SK-N-SH (cell line): ENCODE results near the gene EEF1A2. TPM values are rescaled to one million over a fixed set of nuclear protein-coding genes. Genes with fewer than 3 reads are reported as not detected.
A peak's percentile ranks its signal among the peaks of the same experiment; 100 is the strongest.

ENCODE experiments used
- CTCF ChIA-PET: fragments of 300-600, 350-600 bp; formaldehyde crosslinking; extraction: SDS; loops from one replicate; lab custom pipeline; 2021; lab: Yijun Ruan, JAX
- POLR2A ChIA-PET: fragments of 350-600 bp; sonication (Branson Sonifier 250); formaldehyde crosslinking; extraction: SDS; loops from one replicate; lab custom pipeline; 2020; ENCODE audit warnings: antibody characterized with exemption, inconsistent platforms; lab: Yijun Ruan, JAX
- DNase-seq: peaks from one replicate; pipeline ENCODE4 v3.0.0; 2012
- H2AFZ ChIP-seq: fragments of 200-600 bp; sonication (generic); 2 replicates; pipeline ENCODE4 v1.8.1; 2016; ENCODE audit warnings: antibody characterized with exemption, mild to moderate bottlenecking, low read depth
- H3F3A ChIP-seq: fragments of 200-600 bp; sonication (generic); replicated peaks from 2 replicates; pipeline ENCODE3; 2016; ENCODE audit warnings: antibody characterized with exemption, mild to moderate bottlenecking; ENCODE audit not compliant: insufficient read depth
- H3K27ac ChIP-seq, 2 experiments: fragments of 200-500 bp in 1 of 2; fragments of 200-600 bp in 1 of 2; sonication (Bioruptor generic) in 1 of 2; sonication (generic), shearing (Covaris generic) in 1 of 2; 2 replicates each; pipeline versions ENCODE4 v1.5.1 to v1.6.1; 2014 to 2016; ENCODE audit warnings: low read depth in 2 of 2, inconsistent platforms in 1 of 2, low read length in 1 of 2, mild to moderate bottlenecking in 1 of 2, mixed read lengths in 1 of 2
- H3K27me3 ChIP-seq: fragments of 200-600 bp; sonication (generic), shearing (Covaris generic); 2 replicates; pipeline ENCODE4 v1.6.1; 2016; ENCODE audit warnings: mixed run types; ENCODE audit not compliant: insufficient read depth
- H3K36me3 ChIP-seq, 2 experiments: fragments of 200-500 bp in 1 of 2; fragments of 200-600 bp in 1 of 2; sonication (Bioruptor generic) in 1 of 2; sonication (generic) in 1 of 2; replicated peaks in 1 of 2; 2 replicates each; pipeline versions ENCODE3 to v1.5.1; 2014 to 2016; ENCODE audit warnings: low read length in 1 of 2, mild to moderate bottlenecking in 1 of 2; ENCODE audit not compliant: insufficient read depth in 2 of 2, control insufficient read depth in 1 of 2
- H3K4me1 ChIP-seq, 2 experiments: fragments of 200-500 bp in 1 of 2; fragments of 200-600 bp in 1 of 2; sonication (Bioruptor generic) in 1 of 2; sonication (generic), shearing (Covaris generic) in 1 of 2; 2 replicates each; pipeline versions ENCODE4 v1.5.1 to v1.6.1; 2014 to 2016; ENCODE audit warnings: low read depth in 1 of 2, low read length in 1 of 2, mixed run types in 1 of 2; ENCODE audit not compliant: insufficient read depth in 2 of 2, control insufficient read depth in 1 of 2
- H3K4me2 ChIP-seq: fragments of 200-600 bp; sonication (generic), shearing (Covaris generic); 2 replicates; pipeline ENCODE4 v1.6.1; 2017; ENCODE audit warnings: mixed run types
- H3K4me3 ChIP-seq, 2 experiments: fragments of 200-500 bp in 1 of 2; fragments of 200-600 bp in 1 of 2; sonication (Bioruptor generic) in 1 of 2; sonication (generic), shearing (Covaris generic) in 1 of 2; 2 replicates each; pipeline versions ENCODE4 v1.5.1 to v1.8.1; 2014 to 2016; ENCODE audit warnings: low read depth in 2 of 2, inconsistent platforms in 1 of 2, low read length in 1 of 2, mild to moderate bottlenecking in 1 of 2, mixed read lengths in 1 of 2, moderate library complexity in 1 of 2
- H3K79me2 ChIP-seq: fragments of 200-600 bp; sonication (generic); 2 replicates; pipeline ENCODE4 v1.8.1; 2017; ENCODE audit warnings: mild to moderate bottlenecking; ENCODE audit not compliant: insufficient read depth
- H3K9ac ChIP-seq: fragments of 200-600 bp; sonication (generic); 2 replicates; pipeline ENCODE4 v1.6.1; 2017; ENCODE audit warnings: mixed run types
- H3K9me2 ChIP-seq: fragments of 200-600 bp; sonication (generic); 2 replicates; pipeline ENCODE4 v1.6.1; 2017; ENCODE audit warnings: mixed run types
- H3K9me3 ChIP-seq: fragments of 200-600 bp; sonication (generic); 2 replicates; pipeline ENCODE4 v1.6.1; 2017; ENCODE audit warnings: mixed run types, mild to moderate bottlenecking, moderate library complexity
- H4K20me1 ChIP-seq: fragments of 200-600 bp; sonication (generic); 2 replicates; pipeline ENCODE4 v1.6.1; 2017; ENCODE audit warnings: mild to moderate bottlenecking, mixed run types; ENCODE audit not compliant: insufficient read depth
- EP300 ChIP-seq, 2 experiments: IDR thresholded peaks; 2 replicates each; pipeline versions ENCODE4 v1.4.0 to v1.6.1; 2012; ENCODE audit warnings: borderline replicate concordance in 1 of 2, low read depth in 1 of 2, low read length in 1 of 2
- FOXJ3 ChIP-seq: sonication (generic); formaldehyde crosslinking; IDR thresholded peaks from 2 replicates; pipeline ENCODE4 v1.5.1; 2020; ENCODE audit warnings: mild to moderate bottlenecking, missing genetic modification reagents
- GABPA ChIP-seq: IDR thresholded peaks from 2 replicates; pipeline ENCODE4 v1.4.0; 2012; ENCODE audit warnings: low read depth, mild to moderate bottlenecking
- MEF2A ChIP-seq: IDR thresholded peaks from 2 replicates; pipeline ENCODE4 v1.4.0; 2012; ENCODE audit warnings: low read depth, borderline replicate concordance
- MXI1 ChIP-seq: IDR thresholded peaks from 2 replicates; pipeline ENCODE4 v1.6.1; 2012; ENCODE audit warnings: mild to moderate bottlenecking, low read depth, low read length, improper control_type of control experiment
- RAD21 ChIP-seq: IDR thresholded peaks from 2 replicates; pipeline ENCODE4 v1.6.1; 2012; ENCODE audit warnings: mild to moderate bottlenecking, low read length
- RCOR1 ChIP-seq: fragments of 150-350 bp; IDR thresholded peaks from 2 replicates; pipeline ENCODE4 v1.6.1; 2017; ENCODE audit warnings: antibody characterized with exemption, low read length
- RFX5 ChIP-seq: IDR thresholded peaks from 2 replicates; pipeline ENCODE4 v1.6.1; 2012; ENCODE audit warnings: mild to moderate bottlenecking, improper control_type of control experiment, low read length
- RXRA ChIP-seq: IDR thresholded peaks from 2 replicates; pipeline ENCODE4 v1.4.0; 2012; ENCODE audit warnings: low read depth, mild to moderate bottlenecking, borderline replicate concordance
- SIN3A ChIP-seq: IDR thresholded peaks from 2 replicates; pipeline ENCODE4 v1.6.1; 2012; ENCODE audit warnings: low read depth, mild to moderate bottlenecking, low read length, moderate library complexity, borderline replicate concordance
- WGBS: methylation state at CpG from one replicate; pipeline ENCODE4 v1.1.6; 2017; ENCODE audit warnings: low lambda C conversion rate; 5-methylcytosine and 5-hydroxymethylcytosine counted together
- polyA plus RNA-seq, 3 experiments: library from polyadenylated mRNA; depleted of rRNA; stranded (reverse); fragments of >200 nt; gene quantifications; 2 replicates each; pipeline ENCODE4 v1.2.3, GENCODE V29; 2012
- TF ChIP-seq, protein P1 (sequence below): fragments of 150-350 bp; IDR thresholded peaks from 2 replicates; pipeline ENCODE4 v1.6.1; 2017; ENCODE audit warnings: antibody characterized with exemption, low read length, low read depth, borderline replicate concordance
- TF ChIP-seq, protein P2 (sequence below): IDR thresholded peaks from 2 replicates; pipeline ENCODE4 v1.4.0; 2012; ENCODE audit warnings: low read depth, borderline replicate concordance
- TF ChIP-seq, protein P3 (sequence below): fragments of 200-600 bp; sonication (generic); IDR thresholded peaks from 2 replicates; pipeline ENCODE4 v1.6.1; 2017; ENCODE audit warnings: antibody characterized with exemption, mild to moderate bottlenecking, moderate library complexity
- TF ChIP-seq, protein P4 (sequence below): IDR thresholded peaks from 2 replicates; pipeline ENCODE4 v1.4.0; 2012; ENCODE audit warnings: low read depth
- TF ChIP-seq, protein P5 (sequence below): IDR thresholded peaks from 2 replicates; pipeline ENCODE4 v1.6.1; 2012; ENCODE audit warnings: mild to moderate bottlenecking, low read depth, low read length, moderate library complexity

Gene EEF1A2
- polyA plus RNA-seq, 1 of the 3 experiments (the other 2 are of a cell fraction): 16.5 TPM

DNA sequence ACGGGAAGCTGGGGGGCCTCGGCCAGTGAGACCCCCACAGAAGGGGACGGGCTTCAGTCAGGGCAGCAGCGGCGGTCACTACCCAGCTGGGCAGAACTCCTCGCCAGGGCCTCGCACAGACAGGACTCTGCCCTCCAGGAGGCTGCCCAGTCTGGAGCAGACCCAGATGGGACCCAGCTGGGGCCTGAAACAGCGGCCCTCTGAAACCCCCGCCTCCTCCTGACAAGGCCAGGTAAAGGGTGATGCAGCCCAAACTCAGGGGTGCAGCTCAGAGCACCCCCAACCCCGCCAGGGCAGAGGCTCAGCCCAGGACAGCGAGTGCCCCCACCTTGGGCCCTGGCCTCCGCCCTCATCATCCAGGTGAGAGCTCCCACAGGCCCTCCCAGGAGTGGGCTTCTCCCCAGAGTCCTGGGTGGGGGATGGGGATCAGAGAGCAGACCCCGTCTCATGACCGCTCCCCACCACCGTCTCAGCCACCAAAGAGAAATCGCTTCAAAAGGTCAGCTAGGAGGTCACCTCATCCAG lies 2.2 kb downstream of the EEF1A2 start:
- H3F3A ChIP-seq: peaks cover 7% of the 10 kb centered on the region
- no peak for TF ChIP-seq RXRA
- TF ChIP-seq, protein P1, sequence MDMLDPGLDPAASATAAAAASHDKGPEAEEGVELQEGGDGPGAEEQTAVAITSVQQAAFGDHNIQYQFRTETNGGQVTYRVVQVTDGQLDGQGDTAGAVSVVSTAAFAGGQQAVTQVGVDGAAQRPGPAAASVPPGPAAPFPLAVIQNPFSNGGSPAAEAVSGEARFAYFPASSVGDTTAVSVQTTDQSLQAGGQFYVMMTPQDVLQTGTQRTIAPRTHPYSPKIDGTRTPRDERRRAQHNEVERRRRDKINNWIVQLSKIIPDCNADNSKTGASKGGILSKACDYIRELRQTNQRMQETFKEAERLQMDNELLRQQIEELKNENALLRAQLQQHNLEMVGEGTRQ: no peak
- TF ChIP-seq SIN3A: no peak
- TF ChIP-seq MEF2A: no peak
- TF ChIP-seq MXI1: no peak
- TF ChIP-seq, protein P2, sequence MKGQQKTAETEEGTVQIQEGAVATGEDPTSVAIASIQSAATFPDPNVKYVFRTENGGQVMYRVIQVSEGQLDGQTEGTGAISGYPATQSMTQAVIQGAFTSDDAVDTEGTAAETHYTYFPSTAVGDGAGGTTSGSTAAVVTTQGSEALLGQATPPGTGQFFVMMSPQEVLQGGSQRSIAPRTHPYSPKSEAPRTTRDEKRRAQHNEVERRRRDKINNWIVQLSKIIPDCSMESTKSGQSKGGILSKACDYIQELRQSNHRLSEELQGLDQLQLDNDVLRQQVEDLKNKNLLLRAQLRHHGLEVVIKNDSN: no peak
- TF ChIP-seq RAD21: no peak
- no peak for TF ChIP-seq RCOR1
- no peak for TF ChIP-seq FOXJ3
- TF ChIP-seq, protein P3, sequence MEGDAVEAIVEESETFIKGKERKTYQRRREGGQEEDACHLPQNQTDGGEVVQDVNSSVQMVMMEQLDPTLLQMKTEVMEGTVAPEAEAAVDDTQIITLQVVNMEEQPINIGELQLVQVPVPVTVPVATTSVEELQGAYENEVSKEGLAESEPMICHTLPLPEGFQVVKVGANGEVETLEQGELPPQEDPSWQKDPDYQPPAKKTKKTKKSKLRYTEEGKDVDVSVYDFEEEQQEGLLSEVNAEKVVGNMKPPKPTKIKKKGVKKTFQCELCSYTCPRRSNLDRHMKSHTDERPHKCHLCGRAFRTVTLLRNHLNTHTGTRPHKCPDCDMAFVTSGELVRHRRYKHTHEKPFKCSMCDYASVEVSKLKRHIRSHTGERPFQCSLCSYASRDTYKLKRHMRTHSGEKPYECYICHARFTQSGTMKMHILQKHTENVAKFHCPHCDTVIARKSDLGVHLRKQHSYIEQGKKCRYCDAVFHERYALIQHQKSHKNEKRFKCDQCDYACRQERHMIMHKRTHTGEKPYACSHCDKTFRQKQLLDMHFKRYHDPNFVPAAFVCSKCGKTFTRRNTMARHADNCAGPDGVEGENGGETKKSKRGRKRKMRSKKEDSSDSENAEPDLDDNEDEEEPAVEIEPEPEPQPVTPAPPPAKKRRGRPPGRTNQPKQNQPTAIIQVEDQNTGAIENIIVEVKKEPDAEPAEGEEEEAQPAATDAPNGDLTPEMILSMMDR: no peak
- no peak for TF ChIP-seq RFX5
- no peak for TF ChIP-seq GABPA
- TF ChIP-seq, protein P4, sequence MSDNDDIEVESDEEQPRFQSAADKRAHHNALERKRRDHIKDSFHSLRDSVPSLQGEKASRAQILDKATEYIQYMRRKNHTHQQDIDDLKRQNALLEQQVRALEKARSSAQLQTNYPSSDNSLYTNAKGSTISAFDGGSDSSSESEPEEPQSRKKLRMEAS: no peak
- no peak for TF ChIP-seq EP300 (IDR thresholded peaks at IDR 0.05; ENCODE audit: borderline replicate concordance in 1 of 2, low read depth in 1 of 2, low read length in 1 of 2)
- TF ChIP-seq, protein P5, sequence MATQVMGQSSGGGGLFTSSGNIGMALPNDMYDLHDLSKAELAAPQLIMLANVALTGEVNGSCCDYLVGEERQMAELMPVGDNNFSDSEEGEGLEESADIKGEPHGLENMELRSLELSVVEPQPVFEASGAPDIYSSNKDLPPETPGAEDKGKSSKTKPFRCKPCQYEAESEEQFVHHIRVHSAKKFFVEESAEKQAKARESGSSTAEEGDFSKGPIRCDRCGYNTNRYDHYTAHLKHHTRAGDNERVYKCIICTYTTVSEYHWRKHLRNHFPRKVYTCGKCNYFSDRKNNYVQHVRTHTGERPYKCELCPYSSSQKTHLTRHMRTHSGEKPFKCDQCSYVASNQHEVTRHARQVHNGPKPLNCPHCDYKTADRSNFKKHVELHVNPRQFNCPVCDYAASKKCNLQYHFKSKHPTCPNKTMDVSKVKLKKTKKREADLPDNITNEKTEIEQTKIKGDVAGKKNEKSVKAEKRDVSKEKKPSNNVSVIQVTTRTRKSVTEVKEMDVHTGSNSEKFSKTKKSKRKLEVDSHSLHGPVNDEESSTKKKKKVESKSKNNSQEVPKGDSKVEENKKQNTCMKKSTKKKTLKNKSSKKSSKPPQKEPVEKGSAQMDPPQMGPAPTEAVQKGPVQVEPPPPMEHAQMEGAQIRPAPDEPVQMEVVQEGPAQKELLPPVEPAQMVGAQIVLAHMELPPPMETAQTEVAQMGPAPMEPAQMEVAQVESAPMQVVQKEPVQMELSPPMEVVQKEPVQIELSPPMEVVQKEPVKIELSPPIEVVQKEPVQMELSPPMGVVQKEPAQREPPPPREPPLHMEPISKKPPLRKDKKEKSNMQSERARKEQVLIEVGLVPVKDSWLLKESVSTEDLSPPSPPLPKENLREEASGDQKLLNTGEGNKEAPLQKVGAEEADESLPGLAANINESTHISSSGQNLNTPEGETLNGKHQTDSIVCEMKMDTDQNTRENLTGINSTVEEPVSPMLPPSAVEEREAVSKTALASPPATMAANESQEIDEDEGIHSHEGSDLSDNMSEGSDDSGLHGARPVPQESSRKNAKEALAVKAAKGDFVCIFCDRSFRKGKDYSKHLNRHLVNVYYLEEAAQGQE: no peak
- POLR2A ChIA-PET: interaction anchor here (0.6 to 3.3 kb wide), 7 partner anchors 9 to 41 kb away, joined by 3 to 31 read pairs (median 5); partner anchors contain the start of genes PPDPF and PTK6
- no peak overlapping the region; the same call in 1 of the 2 replicates for H2AFZ ChIP-seq
- no peak for DNase-seq
- no peak overlapping the region for H3K9ac ChIP-seq
- no peaks in the 10 kb centered on the region; the same call in 1 of the 2 replicates for H4K20me1 ChIP-seq
- H3K9me2 ChIP-seq: no peaks in the 10 kb centered on the region
- CTCF ChIA-PET: interaction anchor here (0.6 to 3.4 kb wide), 36 partner anchors 9 to 457 kb away, joined by 3 to 76 read pairs (median 5); partner anchors contain the start of genes KCNQ2, PPDPF and PTK6
- no peaks in the 10 kb centered on the region for H3K9me3 ChIP-seq
- H3K27me3 ChIP-seq: no peaks in the 10 kb centered on the region
- 69% methylated on average over 7 of the region's 16 CpGs for WGBS
- no peak overlapping the region for H3K4me2 ChIP-seq
- peak overlapping the region in 1 of 2 experiments; percentile 12; a peak in 1 of 4 replicates for H3K4me3 ChIP-seq
- H3K4me1 ChIP-seq: peaks cover 0 to 33% of the 10 kb centered on the region in 2 experiments; a peak in 1 of 4 replicates
- H3K27ac ChIP-seq: peak overlapping the region in 1 of 2 experiments; percentile 82; a peak in 2 of 4 replicates
- no peaks in the 10 kb centered on the region for H3K79me2 ChIP-seq
- H3K36me3 ChIP-seq: peaks cover 0 to 6% of the 10 kb centered on the region in 2 experiments
